Stimulated activated naive CD4-positive, alpha-beta T cell treated with Interleukin-2 at 50 U/mL for 16 hours (primary cell): Measurements from ENCODE around the gene SERF2.
"Not testable (repeated sequence)": the region's sequence is repeated elsewhere in the genome, so short reads cannot be mapped to it uniquely, and the experiment has no call there.

Experiments used
- DNase-seq: peaks from one replicate; lab custom pipeline; 2025; lab: John Stamatoyannopoulos, UW

SERF2 gene

GRCh38 chr15:43793647-43794046 is 1.5 kb downstream of the SERF2 start:
- DNase-seq: no peak

- no peak for DNase-seq
Observed at GRCh38 chr15:43794269-43795037, 2.3 kb downstream of the SERF2 start.

GRCh38 chr15:43795197-43795596 is 3.1 kb downstream of the SERF2 start:
- DNase-seq: no peak

- no peak for DNase-seq
Observed at GRCh38 chr15:43795997-43796396, 3.9 kb downstream of the SERF2 start.

GRCh38 chr15:43796566-43796965 is 4.4 kb downstream of the SERF2 start:
- DNase-seq: no peak

- DNase-seq: no peak
Observed at GRCh38 chr15:43799209-43799944, 7.3 kb downstream of the SERF2 start.

GRCh38 chr15:43799945-43800285 is 7.8 kb downstream of the SERF2 start, which contains the start of gene SERINC4:
Gene SERINC4, minus strand, starts transcription at chr15:43800220. Its CDS starts 234 bp downstream, at chr15:43799986.
- no peak for DNase-seq

GRCh38 chr15:43800286-43801141 is 8.4 kb downstream of the SERF2 start, which contains the start of gene HYPK:
Gene HYPK, plus strand, starts transcription at chr15:43800599. Its CDS starts 24 bp downstream, at chr15:43800623.
- peak; percentile 91 for DNase-seq

GRCh38 chr15:43802676-43803075 is 10.6 kb downstream of the SERF2 start:
- not testable (repeated sequence) for DNase-seq

- no peak for DNase-seq
Observed at GRCh38 chr15:43808435-43808950, 16.4 kb downstream of the SERF2 start.

- DNase-seq: no peak
Observed at GRCh38 chr15:43808960-43809678, 17.0 kb downstream of the SERF2 start.

GRCh38 chr15:43815064-43815463 is 22.9 kb downstream of the SERF2 start:
- DNase-seq: not testable (repeated sequence)

- DNase-seq: no peak
Observed at GRCh38 chr15:43821505-43821904, 29.4 kb downstream of the SERF2 start.

GRCh38 chr15:43824302-43825246 is 32.5 kb downstream of the SERF2 start, which contains the start of gene MFAP1:
Gene MFAP1, minus strand, starts transcription at chr15:43824690. Its CDS starts 121 bp downstream, at chr15:43824569.
- DNase-seq: peak; percentile 91

GRCh38 chr15:43825305-43825704 is 33.2 kb downstream of the SERF2 start:
- not testable (repeated sequence) for DNase-seq

- no peak for DNase-seq
Observed at GRCh38 chr15:43826029-43826507, 33.9 kb downstream of the SERF2 start.

GRCh38 chr15:43826508-43827341 is 34.6 kb downstream of the SERF2 start, which contains the start of gene WDR76:
Gene WDR76, plus strand, starts transcription at chr15:43827002. Its CDS starts 31 bp downstream, at chr15:43827033.
- DNase-seq: peak; percentile 69

- DNase-seq: no peak
Observed at GRCh38 chr15:43828061-43828657, 36.0 kb downstream of the SERF2 start.
